ENCODE results near the gene CERS4. TPM values are rescaled to one million over a fixed set of nuclear protein-coding genes. Genes with fewer than 3 reads are reported as not detected.
"Not testable (repeated sequence)": the region's sequence is repeated elsewhere in the genome, so short reads cannot be mapped to it uniquely, and the experiment has no call there.

The CERS4 gene
- polyA plus RNA-seq, 1 donor, result 38.8 TPM

DNA sequence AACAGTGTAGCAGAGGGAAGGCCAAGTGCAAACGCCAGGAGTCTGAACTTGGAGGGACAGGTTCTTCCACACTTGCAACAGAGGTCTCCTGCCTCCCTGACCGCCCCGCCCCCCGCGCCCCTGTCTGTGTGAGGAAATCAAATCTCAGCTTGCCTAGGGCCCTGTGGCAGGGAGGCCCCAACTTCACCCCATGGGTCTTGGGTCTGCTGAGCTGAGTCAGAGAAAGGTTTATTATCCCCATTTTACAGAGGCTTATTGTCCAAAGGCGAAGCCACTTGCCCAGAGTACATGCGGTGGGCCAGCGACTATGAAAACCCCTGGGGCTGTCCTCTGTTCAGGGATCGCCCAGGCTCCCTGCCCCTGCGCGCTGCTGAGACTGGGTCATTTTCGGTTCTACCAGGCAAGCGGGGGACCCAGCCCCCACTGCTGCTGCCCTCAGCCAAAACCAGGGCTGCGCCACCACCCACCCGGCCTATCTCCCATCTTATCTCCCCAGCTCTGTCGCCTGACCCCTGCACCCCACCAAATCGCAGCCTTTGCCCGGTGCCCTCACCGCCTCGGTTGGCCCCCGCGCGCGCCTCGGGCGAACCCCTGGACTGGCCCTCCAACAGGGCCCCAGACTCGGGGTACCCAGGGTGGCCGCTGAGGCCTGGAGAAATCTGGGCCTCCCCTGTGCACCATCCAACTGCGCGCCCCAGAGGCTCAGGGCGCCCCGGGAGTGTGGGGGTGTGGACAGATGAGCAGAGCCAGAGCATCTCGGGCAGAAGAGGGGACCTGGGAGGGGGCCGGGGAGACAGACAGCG, 850 bp upstream of the CERS4 start:
- DNase-seq, result no peak

DNA sequence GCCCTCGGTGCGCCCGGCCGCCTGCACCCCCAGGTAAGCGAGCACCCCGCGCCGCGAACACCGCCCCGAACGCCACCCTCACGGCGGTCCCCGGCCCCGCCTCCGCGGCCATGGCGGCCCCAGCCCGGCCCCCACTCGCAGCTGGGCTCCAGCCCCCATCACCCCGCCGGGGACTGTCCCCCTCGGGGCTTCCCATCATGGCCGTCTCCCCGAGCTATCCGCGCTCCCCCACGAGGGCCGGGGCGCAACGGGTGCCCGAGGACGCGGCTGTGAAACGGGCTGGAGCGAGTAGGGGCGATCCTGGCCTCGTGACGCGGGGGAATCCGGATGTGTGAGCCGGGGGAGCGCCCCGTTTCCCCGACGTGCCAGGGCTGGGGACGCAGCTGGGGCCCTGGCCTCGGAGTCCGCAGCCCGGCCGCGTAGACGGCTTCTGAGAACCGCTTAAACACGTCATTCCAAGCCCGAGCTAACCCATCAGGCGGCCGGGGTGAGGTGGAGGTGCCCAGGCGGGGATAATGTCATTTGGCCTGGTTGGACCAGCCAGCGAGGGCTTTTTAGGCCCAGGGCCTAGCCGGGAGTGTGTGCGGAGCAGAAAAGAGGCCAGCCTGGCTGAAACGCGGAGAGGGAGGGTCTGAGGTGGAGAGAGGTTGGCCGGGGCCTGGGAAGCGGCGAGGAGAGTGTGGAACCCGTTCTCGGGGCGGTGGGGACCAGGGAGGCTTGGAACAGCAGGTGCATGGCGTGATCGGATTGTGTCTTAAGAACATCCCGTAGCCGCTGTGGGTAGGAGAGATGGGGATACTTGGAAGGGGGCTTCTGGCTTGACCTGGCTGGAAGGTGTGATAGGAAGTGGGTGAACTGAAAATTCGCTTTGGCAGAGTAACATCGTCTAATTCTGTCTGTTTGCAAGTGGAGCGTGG, 550 bp downstream of the CERS4 start:
- DNase-seq, result peak; percentile 44

DNA sequence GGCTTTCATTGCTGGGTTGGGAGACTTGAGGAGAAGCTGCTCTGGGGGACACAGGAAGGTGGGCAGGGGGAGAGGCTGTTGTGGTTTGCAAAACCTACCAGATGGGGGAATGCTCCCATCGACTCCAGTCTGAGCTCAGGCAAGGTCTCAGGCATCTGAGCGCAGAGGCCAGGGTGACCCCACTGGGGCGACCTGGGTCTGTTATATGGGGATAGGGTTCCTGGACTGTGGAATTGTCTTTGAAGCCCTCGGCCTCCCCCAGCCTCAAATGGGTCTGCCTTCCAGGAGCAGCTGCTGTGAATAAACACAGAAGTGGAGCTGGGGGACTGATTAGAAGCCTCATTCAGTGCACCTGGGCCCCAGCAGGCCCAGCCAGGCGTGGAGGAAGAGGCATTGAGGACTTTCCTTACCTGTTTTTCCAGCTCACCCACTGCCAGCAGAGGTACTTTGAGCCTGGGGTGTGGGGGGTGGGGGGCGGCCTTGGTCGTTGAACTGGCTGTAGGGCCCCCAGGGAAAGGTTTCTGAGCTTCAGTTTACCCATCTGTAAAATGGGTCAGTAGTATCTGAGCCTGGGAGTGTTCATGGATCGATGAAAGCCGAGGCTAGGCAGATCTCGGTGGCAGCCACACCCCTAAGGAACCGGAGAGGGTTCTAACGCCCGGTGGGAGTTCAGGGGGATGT, 1.4 kb downstream of the CERS4 start:
- no peak for DNase-seq

DNA sequence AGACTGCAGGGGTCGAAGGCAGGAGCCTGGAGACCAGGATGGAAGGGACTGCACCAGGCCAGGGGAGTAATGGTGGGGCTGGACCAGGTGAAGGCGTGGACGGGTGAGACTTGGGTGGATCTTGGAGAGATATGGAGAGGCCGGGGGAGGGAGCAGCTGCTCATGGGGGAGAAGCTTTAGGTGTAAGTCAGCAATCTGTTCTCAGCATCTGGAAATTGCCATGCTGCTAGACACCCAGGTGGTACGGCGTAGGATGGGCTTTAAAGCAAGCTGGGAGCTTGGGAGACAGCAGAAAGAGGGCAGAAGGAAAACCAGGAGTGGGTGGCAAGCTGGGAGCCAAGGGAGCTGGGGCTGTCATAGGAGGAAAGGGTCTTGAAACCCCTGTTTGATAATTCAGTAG, 3.0 kb downstream of the CERS4 start:
- DNase-seq, result no peak

GRCh38 chr19:8212916-8213315, 3.7 kb downstream of the CERS4 start:
- DNase-seq, result no peak

GRCh38 chr19:8213827-8214672, 4.9 kb downstream of the CERS4 start:
- no peak for DNase-seq

DNA sequence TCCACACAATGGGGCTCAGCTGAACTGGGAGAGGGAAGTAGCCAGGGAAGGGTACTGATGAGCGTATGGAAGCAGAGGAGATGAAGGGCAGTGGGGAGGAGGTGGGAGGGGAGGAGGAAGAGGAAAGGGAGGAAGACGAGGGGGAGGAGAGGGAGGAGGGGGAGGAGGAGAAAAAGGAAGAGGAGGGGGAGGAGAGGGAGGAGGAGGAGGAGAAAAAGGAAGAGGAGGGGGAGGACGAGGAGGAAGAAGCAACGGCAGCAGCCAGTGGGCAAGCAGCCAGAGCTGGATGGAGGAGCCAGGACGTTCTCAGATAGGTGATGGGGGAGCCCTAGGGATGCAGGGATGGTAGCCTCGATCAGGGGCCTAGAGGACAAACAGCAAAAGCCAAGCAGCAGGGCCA, 5.6 kb downstream of the CERS4 start:
- no peak for DNase-seq

GRCh38 chr19:8215783-8216182, 6.6 kb downstream of the CERS4 start:
- DNase-seq, result no peak

- no peak for DNase-seq
Measured at GRCh38 chr19:8216357-8216756, 7.2 kb downstream of the CERS4 start.

DNA sequence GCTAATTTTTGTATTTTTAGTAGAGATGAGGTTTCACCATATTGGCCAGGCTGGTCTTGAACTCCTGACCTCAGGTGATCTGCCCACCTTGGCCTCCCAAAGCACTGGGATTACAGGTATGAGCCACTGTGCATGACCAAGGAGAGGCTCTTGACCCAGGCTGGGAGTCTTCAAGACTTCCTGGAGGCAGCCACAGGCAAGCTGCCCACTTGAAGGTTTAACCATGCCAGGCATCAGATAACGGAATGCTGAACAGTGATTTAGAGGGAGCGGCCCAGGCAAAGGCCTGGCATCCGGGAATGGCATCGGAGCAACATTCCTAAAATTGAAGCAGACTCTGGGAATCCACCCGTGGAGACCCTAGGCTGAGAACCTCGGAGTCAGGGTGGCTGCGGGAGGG, 9.0 kb downstream of the CERS4 start:
- not testable (repeated sequence) for DNase-seq

GRCh38 chr19:8220481-8220880, 11.3 kb downstream of the CERS4 start:
- no peak for DNase-seq

DNA sequence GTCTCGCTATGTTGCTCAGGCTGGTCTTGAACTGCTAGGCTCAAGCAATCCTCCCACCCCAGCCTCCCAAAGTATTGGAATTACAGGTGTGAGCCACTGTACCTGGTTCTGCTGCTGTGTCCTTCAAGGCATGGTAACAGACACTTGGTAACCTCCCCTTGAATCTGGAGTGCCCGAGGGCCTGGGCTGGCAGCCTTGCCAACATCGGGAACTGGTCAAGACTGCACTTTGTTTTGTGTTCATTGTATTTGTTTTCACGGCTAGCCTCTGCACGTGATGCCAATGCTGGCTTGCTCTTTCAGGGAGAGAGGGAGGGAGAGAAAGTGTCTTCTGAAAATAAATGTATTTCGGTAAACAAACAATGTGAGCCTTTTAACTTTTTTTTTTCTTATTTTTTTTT, 12.0 kb downstream of the CERS4 start:
- DNase-seq, result no peak

DNA sequence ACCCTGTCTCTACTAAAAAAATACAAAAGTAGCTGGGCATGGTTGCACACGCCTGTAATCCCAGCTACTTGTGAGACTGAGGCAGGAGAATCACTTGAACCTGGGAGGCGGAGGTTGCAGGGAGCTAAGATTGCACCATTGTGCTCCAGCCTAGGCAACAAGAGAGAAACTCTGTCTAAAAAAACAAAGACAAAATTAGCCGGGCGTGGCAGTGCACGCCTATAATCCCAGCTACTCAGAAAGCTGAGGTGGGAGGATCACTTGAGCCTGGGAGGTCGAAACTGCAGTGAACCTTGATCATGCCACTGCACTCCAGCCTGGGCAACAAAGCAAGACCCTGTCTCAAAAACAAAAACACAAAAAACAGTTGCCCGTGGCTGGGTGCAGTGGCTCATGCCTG, 14.3 kb downstream of the CERS4 start:
- not testable (repeated sequence) for DNase-seq

- no peak for DNase-seq
Measured at GRCh38 chr19:8224394-8225145, 15.4 kb downstream of the CERS4 start.

- no peak for DNase-seq
Measured at GRCh38 chr19:8231073-8231604, 22.0 kb downstream of the CERS4 start.

- no peak for DNase-seq
Measured at GRCh38 chr19:8233370-8233769, 24.2 kb downstream of the CERS4 start.

GRCh38 chr19:8237026-8237425, 27.9 kb downstream of the CERS4 start:
- no peak for DNase-seq

GRCh38 chr19:8238251-8238650, 29.1 kb downstream of the CERS4 start:
- DNase-seq, result no peak

- no peak for DNase-seq
Measured at GRCh38 chr19:8239528-8240273, 30.5 kb downstream of the CERS4 start.

Measured in left kidney (tissue), 2 donors.